ENCODE results near the gene CDYL.

GRCh38 chr6:4994741-4995140 lies 218.5 kb downstream of the CDYL start:
- TF ChIP-seq GATA3 (IDR thresholded peaks at IDR 0.05; ENCODE audit: low read depth, low read length) (no peak), GATA2 (IDR thresholded peaks at IDR 0.05; ENCODE audit: low read depth, low read length) (no peak)
